HCT116 (cell line): ENCODE measurements around the gene ZNF660. TPM values are rescaled to one million over a fixed set of nuclear protein-coding genes. Genes with fewer than 3 reads are reported as not detected.

ENCODE experiments used
- ATAC-seq: fragments of 200-7000 bp; cut with Tn5 transposase; 2 replicates; pipeline ENCODE4 v1.9.1; 2020; ENCODE audit warnings: mild to moderate bottlenecking, moderate library complexity
- BruUV-seq: library from RNA; stranded (reverse); fragments of 400-500 nt; replicated peaks from 2 replicates; lab custom pipeline; 2021; lab: Mats Ljungman, UMichigan
- CTCF ChIA-PET: fragments of 300-600 bp; sonication (Branson Sonifier 250); formaldehyde crosslinking; loops from one replicate; lab custom pipeline; 2021; ENCODE audit warnings: antibody characterized with exemption; lab: Charles Lee
- POLR2A ChIA-PET: fragments of 300-600, 350-600 bp; sonication (Branson Sonifier 250); formaldehyde crosslinking; loops from one replicate; lab custom pipeline; 2021; ENCODE audit warnings: antibody characterized with exemption; lab: Charles Lee
- RAD21 ChIA-PET, 2 experiments: fragments of 300-600 bp; sonication (Branson Sonifier 250); formaldehyde crosslinking; loops; one replicate each; lab custom pipeline; 2023; ENCODE audit warnings: low total read pairs in 2 of 2; ENCODE audit not compliant: uncharacterized antibody in 2 of 2, unreplicated experiment in 2 of 2, low non-redundant PET in 1 of 2; lab: Charles Lee
- DNase-seq: peaks from one replicate; pipeline ENCODE4 v3.0.0-alpha.2; 2010; ENCODE audit warnings: low read depth, low spot score
- H2AFZ ChIP-seq: fragments of 200-600 bp; shearing (Covaris generic), sonication (generic); 2 replicates; pipeline ENCODE4 v1.6.1; 2017; ENCODE audit warnings: low read depth, mixed run types, mixed read lengths, antibody characterized with exemption, low read length; ENCODE audit not compliant: poor library complexity, severe bottlenecking
- H3K27ac ChIP-seq: 2 replicates; pipeline ENCODE4 v1.5.1; 2012; ENCODE audit warnings: low read depth, low read length
- H3K27me3 ChIP-seq: fragments of 200-600 bp; sonication (generic); 2 replicates; pipeline ENCODE4 v1.6.1; 2016; ENCODE audit warnings: mixed run types, low read length, mixed read lengths; ENCODE audit not compliant: insufficient read depth
- H3K36me3 ChIP-seq, 2 experiments: fragments of 200-500 bp in 1 of 2; fragments of 200-600 bp in 1 of 2; sonication (Bioruptor generic) in 1 of 2; sonication (generic) in 1 of 2; 2 replicates each; pipeline versions ENCODE4 v1.5.1 to v1.6.1; 2014 to 2016; ENCODE audit warnings: low read length in 2 of 2, inconsistent platforms in 1 of 2, mixed read lengths in 1 of 2, mixed run types in 1 of 2; ENCODE audit not compliant: insufficient read depth in 2 of 2, control insufficient read depth in 1 of 2
- H3K4me1 ChIP-seq, 2 experiments: fragments of 200-600 bp in 1 of 2; sonication (generic) in 1 of 2; 2 replicates each; pipeline versions ENCODE4 v1.5.1 to v1.6.1; 2012 to 2017; ENCODE audit warnings: low read length in 2 of 2, inconsistent platforms in 1 of 2, mild to moderate bottlenecking in 1 of 2, mixed read lengths in 1 of 2, mixed run types in 1 of 2, moderate library complexity in 1 of 2; ENCODE audit not compliant: insufficient read depth in 2 of 2, control insufficient read depth in 1 of 2
- H3K4me2 ChIP-seq: fragments of 200-600 bp; sonication (generic); 2 replicates; pipeline ENCODE4 v1.6.1; 2017; ENCODE audit warnings: mixed run types, low read length, mixed read lengths
- H3K4me3 ChIP-seq, 2 experiments: fragments of 200-600 bp in 1 of 2; sonication (generic) in 1 of 2; replicated peaks in 1 of 2; 2 replicates each; pipeline ENCODE4 v1.5.1; 2011 to 2016; ENCODE audit warnings: low read length in 2 of 2, control low read depth in 1 of 2, low read depth in 1 of 2, mild to moderate bottlenecking in 1 of 2, mixed read lengths in 1 of 2, mixed run types in 1 of 2
- H3K79me2 ChIP-seq: fragments of 200-600 bp; sonication (generic); 2 replicates; pipeline ENCODE4 v1.6.1; 2017; ENCODE audit warnings: mild to moderate bottlenecking, mixed run types, low read length, moderate library complexity, mixed read lengths; ENCODE audit not compliant: insufficient read depth
- H3K9ac ChIP-seq: fragments of 200-600 bp; sonication (generic); 2 replicates; pipeline ENCODE4 v1.6.1; 2016; ENCODE audit warnings: low read length, mixed read lengths
- H3K9me2 ChIP-seq: fragments of 200-600 bp; sonication (generic), shearing (Covaris generic); 2 replicates; pipeline ENCODE4 v1.6.1; 2017; ENCODE audit warnings: mixed run types, mild to moderate bottlenecking, moderate library complexity; ENCODE audit not compliant: insufficient read depth
- H3K9me3 ChIP-seq, 2 experiments: fragments of 200-500 bp in 1 of 2; fragments of 200-600 bp in 1 of 2; sonication (Bioruptor generic) in 1 of 2; sonication (generic) in 1 of 2; 2 replicates each; pipeline ENCODE4 v1.6.1; 2014 to 2017; ENCODE audit warnings: low read length in 2 of 2, mixed read lengths in 2 of 2, inconsistent platforms in 1 of 2, low read depth in 1 of 2, mild to moderate bottlenecking in 1 of 2, mixed run types in 1 of 2, moderate library complexity in 1 of 2; ENCODE audit not compliant: control insufficient read depth in 1 of 2, insufficient read depth in 1 of 2
- H4K20me1 ChIP-seq: fragments of 200-600 bp; sonication (generic), shearing (Covaris generic); 2 replicates; pipeline ENCODE4 v1.6.1; 2017; ENCODE audit warnings: mixed run types, mild to moderate bottlenecking, moderate library complexity; ENCODE audit not compliant: insufficient read depth
- ATF3 ChIP-seq: IDR thresholded peaks from 2 replicates; pipeline ENCODE4 v1.6.1; 2012
- CEBPB ChIP-seq: IDR thresholded peaks from 2 replicates; pipeline ENCODE4 v1.6.1; 2012; ENCODE audit warnings: low read depth
- CTCF ChIP-seq, 3 experiments: fragments of 200-600 bp in 1 of 3; sonication (generic) in 1 of 3; IDR thresholded peaks in 2 of 3; conservative IDR thresholded peaks in 1 of 3; 2 replicates each; pipeline ENCODE4 v1.5.1; 2012 to 2017; ENCODE audit warnings: low read depth in 2 of 3, low read length in 2 of 3, antibody characterized with exemption in 1 of 3, borderline replicate concordance in 1 of 3, control low read depth in 1 of 3, mild to moderate bottlenecking in 1 of 3, mixed read lengths in 1 of 3, mixed run types in 1 of 3, moderate library complexity in 1 of 3; ENCODE audit not compliant: insufficient read depth in 1 of 3
- EGR1 ChIP-seq: IDR thresholded peaks from 2 replicates; pipeline ENCODE4 v1.6.1; 2012; ENCODE audit warnings: low read depth
- ELF1 ChIP-seq: IDR thresholded peaks from 2 replicates; pipeline ENCODE4 v1.6.1; 2012; ENCODE audit warnings: low read depth, borderline replicate concordance
- EZH2 ChIP-seq: fragments of 200-600 bp; sonication (generic); IDR thresholded peaks from 2 replicates; pipeline ENCODE4 v1.6.1; 2017; ENCODE audit warnings: antibody characterized with exemption, mixed run types
- FOSL1 ChIP-seq: IDR thresholded peaks from 2 replicates; pipeline ENCODE4 v1.6.1; 2012; ENCODE audit warnings: low read depth
- POLR2A ChIP-seq: IDR thresholded peaks from 2 replicates; pipeline ENCODE4 v1.7.0; 2011; ENCODE audit warnings: borderline replicate concordance; ENCODE audit not compliant: insufficient read depth, insufficient read length; ENCODE audit errors: extremely low read depth
- POLR2AphosphoS5 ChIP-seq: IDR thresholded peaks from 2 replicates; pipeline ENCODE4 v1.6.1; 2011; ENCODE audit warnings: mild to moderate bottlenecking, low read depth, low read length, moderate library complexity
- SIN3A ChIP-seq: IDR thresholded peaks from 2 replicates; pipeline ENCODE4 v1.6.1; 2012; ENCODE audit warnings: low read depth
- SP1 ChIP-seq: IDR thresholded peaks from 2 replicates; pipeline ENCODE4 v1.6.1; 2012; ENCODE audit warnings: low read depth
- SRF ChIP-seq: IDR thresholded peaks from 2 replicates; pipeline ENCODE4 v1.6.1; 2012; ENCODE audit warnings: low read depth
- TCF7L2 ChIP-seq: IDR thresholded peaks from 2 replicates; pipeline ENCODE4 v1.7.0; 2011; ENCODE audit warnings: borderline replicate concordance, inconsistent platforms; ENCODE audit not compliant: insufficient read depth, insufficient read length; ENCODE audit errors: extremely low read depth
- YY1 ChIP-seq: IDR thresholded peaks from 2 replicates; pipeline ENCODE4 v1.6.1; 2011; ENCODE audit warnings: low read length, low read depth, moderate library complexity, mild to moderate bottlenecking; ENCODE audit not compliant: insufficient replicate concordance; ENCODE audit errors: extremely low read depth
- intact Hi-C: fragments of 100-400 bp; cut with micrococcal nuclease; formaldehyde crosslinking; loops from 2 replicates; pipeline ENCODE4 v1.10.0; 2022
- total RNA-seq: library from RNA; stranded (reverse); gene quantifications from one replicate; pipeline ENCODE4 v1.2.1, GENCODE V29; 2021; ENCODE audit not compliant: unreplicated experiment
- TF ChIP-seq, protein P1 (sequence below): IDR thresholded peaks from 2 replicates; pipeline ENCODE4 v1.6.1; 2011; ENCODE audit warnings: mild to moderate bottlenecking, low read length, moderate library complexity; ENCODE audit not compliant: insufficient replicate concordance; ENCODE audit errors: extremely low read depth
- TF ChIP-seq, protein P2 (sequence below): IDR thresholded peaks from 2 replicates; pipeline ENCODE4 v1.6.1; 2012; ENCODE audit warnings: low read depth

ZNF660 gene
- total RNA-seq, 1 experiment from 2014 or later: not detected

DNA sequence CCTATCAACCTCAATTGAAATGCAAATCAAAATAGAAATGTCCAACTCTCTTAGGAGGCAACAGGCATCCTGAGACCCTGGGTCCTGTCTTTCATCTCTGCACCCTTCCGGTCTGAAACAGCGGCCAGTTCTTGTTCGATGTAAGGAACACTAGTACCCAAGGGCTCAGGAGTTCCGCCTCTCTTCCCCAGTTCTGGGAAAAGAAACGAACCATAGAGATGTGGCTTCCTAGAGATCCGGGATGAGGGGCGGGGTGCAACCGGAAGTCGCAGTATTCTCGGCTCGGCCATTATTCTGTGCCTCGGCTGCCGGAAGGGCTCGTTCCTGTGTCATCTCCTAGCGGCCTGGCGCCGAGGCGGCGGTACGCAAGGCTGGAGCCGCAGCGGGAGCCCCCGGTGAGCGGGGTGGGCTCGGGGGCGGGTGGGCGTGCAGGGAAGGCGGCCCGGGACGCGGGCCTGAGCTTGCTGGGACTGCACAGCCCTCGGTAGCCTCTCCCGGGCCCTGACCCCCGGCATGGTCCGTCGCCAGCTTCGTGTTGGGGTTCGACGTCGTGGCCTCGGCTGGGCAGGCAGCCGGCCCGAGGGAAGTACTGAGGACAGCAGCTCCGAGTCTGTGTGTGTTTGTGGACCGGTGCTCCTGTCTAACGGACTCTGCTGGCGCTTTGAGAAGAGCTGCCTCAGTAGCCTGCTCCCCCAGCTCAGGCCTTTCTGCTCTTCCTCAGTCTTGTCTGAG lies 40.2 kb downstream of the ZNF660 start, which contains the start of gene ZNF197 (continued):
- TF ChIP-seq CEBPB (no peak), SIN3A (peak; percentile 90), FOSL1 (no peak), SP1 (peak; percentile 49; the same call in 1 of the 2 replicates), POLR2AphosphoS5 (peak; percentile 92)

DNA sequence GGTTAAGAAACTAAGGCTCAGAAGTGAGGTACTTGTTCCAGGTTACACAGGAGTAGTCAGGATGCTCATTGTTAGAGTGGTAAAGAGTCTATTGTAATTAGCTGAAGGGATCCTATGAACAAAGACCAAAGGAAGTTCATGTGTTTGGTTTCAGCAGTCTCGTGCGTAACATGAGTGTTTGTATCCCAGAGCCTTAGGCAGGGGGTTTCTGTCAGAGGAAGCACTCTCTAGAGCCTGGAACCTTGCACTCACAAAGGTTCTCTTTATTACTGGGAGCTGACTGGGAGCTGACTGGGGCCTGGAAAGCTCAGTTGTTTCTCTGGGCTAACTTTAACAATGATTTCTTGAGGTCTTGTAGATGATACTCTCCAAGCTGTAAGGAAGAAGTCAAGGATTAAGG lies 44.0 kb downstream of the ZNF660 start:
- DNase-seq (no peak), ATAC-seq (no peak)
- Histone ChIP-seq H3K27ac (no peak overlapping the region), H3K27me3 (no peaks in the 10 kb centered on the region), H3K4me1 (peaks cover 2 to 15% of the 10 kb centered on the region in 2 experiments; a peak in 3 of 4 replicates), H4K20me1 (no peaks in the 10 kb centered on the region), H3K79me2 (peaks cover 47% of the 10 kb centered on the region), H3K9me2 (no peaks in the 10 kb centered on the region), H2AFZ (no peak overlapping the region), H3K9me3 (no peaks in the 10 kb centered on the region), H3K4me2 (no peak overlapping the region), H3K4me3 (no peak overlapping the region), H3K9ac (no peak overlapping the region), H3K36me3 (peaks cover 23% of the 10 kb centered on the region in 2 experiments)
- ChIA-PET RAD21 (no interaction called here), CTCF (no interaction called here), POLR2A (no interaction called here)
- BruUV-seq: no TSS peak
- intact Hi-C loops: loop anchor here (10.0 kb wide), 2 partner anchors 154 to 304 kb away; partner anchors contain the start of gene ZNF445
- TF ChIP-seq CTCF (IDR thresholded peaks at IDR 0.05 in 2 of 3, conservative IDR thresholded peaks at IDR 0.05 in 1 of 3; ENCODE audit: borderline replicate concordance in 1 of 3, insufficient read depth in 1 of 3, low read depth in 2 of 3, low read length in 2 of 3): no peak
- no peak for TF ChIP-seq ATF3
- TF ChIP-seq EGR1: no peak
- no peak for TF ChIP-seq SRF
- TF ChIP-seq FOSL1: no peak
- no peak for TF ChIP-seq EZH2
- TF ChIP-seq CEBPB: no peak
- TF ChIP-seq, protein P1, sequence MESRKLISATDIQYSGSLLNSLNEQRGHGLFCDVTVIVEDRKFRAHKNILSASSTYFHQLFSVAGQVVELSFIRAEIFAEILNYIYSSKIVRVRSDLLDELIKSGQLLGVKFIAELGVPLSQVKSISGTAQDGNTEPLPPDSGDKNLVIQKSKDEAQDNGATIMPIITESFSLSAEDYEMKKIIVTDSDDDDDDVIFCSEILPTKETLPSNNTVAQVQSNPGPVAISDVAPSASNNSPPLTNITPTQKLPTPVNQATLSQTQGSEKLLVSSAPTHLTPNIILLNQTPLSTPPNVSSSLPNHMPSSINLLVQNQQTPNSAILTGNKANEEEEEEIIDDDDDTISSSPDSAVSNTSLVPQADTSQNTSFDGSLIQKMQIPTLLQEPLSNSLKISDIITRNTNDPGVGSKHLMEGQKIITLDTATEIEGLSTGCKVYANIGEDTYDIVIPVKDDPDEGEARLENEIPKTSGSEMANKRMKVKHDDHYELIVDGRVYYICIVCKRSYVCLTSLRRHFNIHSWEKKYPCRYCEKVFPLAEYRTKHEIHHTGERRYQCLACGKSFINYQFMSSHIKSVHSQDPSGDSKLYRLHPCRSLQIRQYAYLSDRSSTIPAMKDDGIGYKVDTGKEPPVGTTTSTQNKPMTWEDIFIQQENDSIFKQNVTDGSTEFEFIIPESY: no peak
- TF ChIP-seq SIN3A: no peak
- TF ChIP-seq YY1: no peak
- TF ChIP-seq POLR2A: no peak
- no peak for TF ChIP-seq ELF1
- no peak for TF ChIP-seq TCF7L2
- TF ChIP-seq, protein P2, sequence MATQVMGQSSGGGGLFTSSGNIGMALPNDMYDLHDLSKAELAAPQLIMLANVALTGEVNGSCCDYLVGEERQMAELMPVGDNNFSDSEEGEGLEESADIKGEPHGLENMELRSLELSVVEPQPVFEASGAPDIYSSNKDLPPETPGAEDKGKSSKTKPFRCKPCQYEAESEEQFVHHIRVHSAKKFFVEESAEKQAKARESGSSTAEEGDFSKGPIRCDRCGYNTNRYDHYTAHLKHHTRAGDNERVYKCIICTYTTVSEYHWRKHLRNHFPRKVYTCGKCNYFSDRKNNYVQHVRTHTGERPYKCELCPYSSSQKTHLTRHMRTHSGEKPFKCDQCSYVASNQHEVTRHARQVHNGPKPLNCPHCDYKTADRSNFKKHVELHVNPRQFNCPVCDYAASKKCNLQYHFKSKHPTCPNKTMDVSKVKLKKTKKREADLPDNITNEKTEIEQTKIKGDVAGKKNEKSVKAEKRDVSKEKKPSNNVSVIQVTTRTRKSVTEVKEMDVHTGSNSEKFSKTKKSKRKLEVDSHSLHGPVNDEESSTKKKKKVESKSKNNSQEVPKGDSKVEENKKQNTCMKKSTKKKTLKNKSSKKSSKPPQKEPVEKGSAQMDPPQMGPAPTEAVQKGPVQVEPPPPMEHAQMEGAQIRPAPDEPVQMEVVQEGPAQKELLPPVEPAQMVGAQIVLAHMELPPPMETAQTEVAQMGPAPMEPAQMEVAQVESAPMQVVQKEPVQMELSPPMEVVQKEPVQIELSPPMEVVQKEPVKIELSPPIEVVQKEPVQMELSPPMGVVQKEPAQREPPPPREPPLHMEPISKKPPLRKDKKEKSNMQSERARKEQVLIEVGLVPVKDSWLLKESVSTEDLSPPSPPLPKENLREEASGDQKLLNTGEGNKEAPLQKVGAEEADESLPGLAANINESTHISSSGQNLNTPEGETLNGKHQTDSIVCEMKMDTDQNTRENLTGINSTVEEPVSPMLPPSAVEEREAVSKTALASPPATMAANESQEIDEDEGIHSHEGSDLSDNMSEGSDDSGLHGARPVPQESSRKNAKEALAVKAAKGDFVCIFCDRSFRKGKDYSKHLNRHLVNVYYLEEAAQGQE: no peak
